Central memory CD8-positive, alpha-beta T cell (primary cell): ENCODE measurements around the gene STRADB.

Experiments
- ATAC-seq: fragments of 150-1000 bp; cut with Tn5 transposase; replicated peaks from 2 replicates; pipeline ENCODE4 v1.10.0; 2022; ENCODE audit warnings: mild to moderate bottlenecking, moderate FRiP score, moderate number of reproducible peaks; ENCODE audit not compliant: poor library complexity, severe bottlenecking; ENCODE audit errors: extremely low read depth
- DNase-seq, 2 donors: peaks; one replicate each; pipeline ENCODE4 v3.0.0; 2021; ENCODE audit warnings: low spot score in 2 of 2
- H3K27ac Mint-ChIP-seq: one replicate; pipeline ENCODE4 v1.8.0; 2022; ENCODE audit warnings: low read depth, mild to moderate bottlenecking, moderate library complexity, mixed read lengths
- H3K27me3 Mint-ChIP-seq: one replicate; pipeline ENCODE4 v1.8.0; 2022; ENCODE audit warnings: mixed read lengths
- H3K36me3 Mint-ChIP-seq: one replicate; pipeline ENCODE4 v1.8.0; 2022; ENCODE audit warnings: mild to moderate bottlenecking, moderate library complexity, mixed read lengths; ENCODE audit not compliant: insufficient read depth
- H3K4me1 Mint-ChIP-seq: one replicate; pipeline ENCODE4 v1.8.0; 2022; ENCODE audit warnings: mixed read lengths
- H3K4me3 Mint-ChIP-seq: one replicate; pipeline ENCODE4 v1.8.0; 2022; ENCODE audit warnings: mild to moderate bottlenecking, moderate library complexity, mixed read lengths
- H3K9me3 Mint-ChIP-seq: one replicate; pipeline ENCODE4 v1.8.0; 2022; ENCODE audit warnings: mixed read lengths

The STRADB gene

GRCh38 chr2:201490291-201490690 is 38.8 kb downstream of the STRADB start:
- Mint-ChIP-seq H3K27ac (no peak overlapping the region), H3K27me3 (peaks cover 20% of the 10 kb centered on the region), H3K4me1 (no peaks in the 10 kb centered on the region), H3K9me3 (no peaks in the 10 kb centered on the region), H3K4me3 (no peak overlapping the region), H3K36me3 (no peaks in the 10 kb centered on the region)
- DNase-seq (no peak), ATAC-seq (no peak)

GRCh38 chr2:201496785-201497184 is 45.2 kb downstream of the STRADB start:
- Mint-ChIP-seq H3K9me3 (no peaks in the 10 kb centered on the region), H3K27me3 (peaks cover 27% of the 10 kb centered on the region), H3K36me3 (no peaks in the 10 kb centered on the region), H3K4me1 (no peaks in the 10 kb centered on the region), H3K27ac (no peak overlapping the region), H3K4me3 (no peak overlapping the region)
- ATAC-seq (no peak), DNase-seq (no peak)

GRCh38 chr2:201500534-201500933 is 49.0 kb downstream of the STRADB start:
- no peaks in the 10 kb centered on the region for H3K4me1 Mint-ChIP-seq
- peaks cover 10% of the 10 kb centered on the region for H3K9me3 Mint-ChIP-seq
- peaks cover 17% of the 10 kb centered on the region for H3K27me3 Mint-ChIP-seq
- no peak overlapping the region for H3K4me3 Mint-ChIP-seq
- H3K36me3 Mint-ChIP-seq = no peaks in the 10 kb centered on the region
- DNase-seq (no peak), ATAC-seq (no peak)
- no peak overlapping the region for H3K27ac Mint-ChIP-seq

GRCh38 chr2:201502713-201503112 is 51.2 kb downstream of the STRADB start:
- H3K27ac Mint-ChIP-seq = no peak overlapping the region

GRCh38 chr2:201507725-201508124 is 56.2 kb downstream of the STRADB start:
- no peaks in the 10 kb centered on the region for H3K36me3 Mint-ChIP-seq
- peaks cover 10% of the 10 kb centered on the region for H3K9me3 Mint-ChIP-seq
- no peak overlapping the region for H3K27ac Mint-ChIP-seq
- H3K27me3 Mint-ChIP-seq = no peaks in the 10 kb centered on the region
- no peaks in the 10 kb centered on the region for H3K4me1 Mint-ChIP-seq
- no peak overlapping the region for H3K4me3 Mint-ChIP-seq
- ATAC-seq (no peak), DNase-seq (no peak)

More at GRCh38 chr2:201502713-201503112, 51.2 kb downstream of the STRADB start:
- DNase-seq = no peak
- Mint-ChIP-seq H3K4me3 (no peak overlapping the region), H3K27me3 (peaks cover 14% of the 10 kb centered on the region), H3K9me3 (peaks cover 10% of the 10 kb centered on the region), H3K36me3 (no peaks in the 10 kb centered on the region), H3K4me1 (no peaks in the 10 kb centered on the region)
- ATAC-seq = no peak

- H3K9me3 Mint-ChIP-seq = no peaks in the 10 kb centered on the region
- H3K27me3 Mint-ChIP-seq = no peaks in the 10 kb centered on the region
- no peaks in the 10 kb centered on the region for H3K4me1 Mint-ChIP-seq
- ATAC-seq (no peak), DNase-seq (no peak)
- H3K27ac Mint-ChIP-seq = no peak overlapping the region
- no peak overlapping the region for H3K4me3 Mint-ChIP-seq
- H3K36me3 Mint-ChIP-seq = no peaks in the 10 kb centered on the region
Observed at GRCh38 chr2:201513271-201513670, 61.7 kb downstream of the STRADB start.

GRCh38 chr2:201515573-201516246 is 64.2 kb downstream of the STRADB start:
- no peaks in the 10 kb centered on the region for H3K27me3 Mint-ChIP-seq

GRCh38 chr2:201517094-201517493 is 65.6 kb downstream of the STRADB start:
- Mint-ChIP-seq H3K4me1 (no peaks in the 10 kb centered on the region), H3K27me3 (no peaks in the 10 kb centered on the region), H3K27ac (no peak overlapping the region), H3K4me3 (no peak overlapping the region), H3K36me3 (no peaks in the 10 kb centered on the region), H3K9me3 (peaks cover 21% of the 10 kb centered on the region)
- DNase-seq = no peak
- no peak for ATAC-seq

More at GRCh38 chr2:201515573-201516246, 64.2 kb downstream of the STRADB start:
- ATAC-seq (no peak), DNase-seq (no peak)
- H3K9me3 Mint-ChIP-seq = peaks cover 11% of the 10 kb centered on the region
- no peak overlapping the region for H3K4me3 Mint-ChIP-seq
- no peaks in the 10 kb centered on the region for H3K36me3 Mint-ChIP-seq
- H3K27ac Mint-ChIP-seq = no peak overlapping the region
- no peaks in the 10 kb centered on the region for H3K4me1 Mint-ChIP-seq

- H3K27me3 Mint-ChIP-seq = no peaks in the 10 kb centered on the region
- no peak overlapping the region for H3K4me3 Mint-ChIP-seq
- no peaks in the 10 kb centered on the region for H3K36me3 Mint-ChIP-seq
- no peak overlapping the region for H3K27ac Mint-ChIP-seq
- H3K4me1 Mint-ChIP-seq = peaks cover 9% of the 10 kb centered on the region
- peaks cover 34% of the 10 kb centered on the region for H3K9me3 Mint-ChIP-seq
- ATAC-seq (no peak), DNase-seq (no peak)
Observed at GRCh38 chr2:201520201-201520600, 68.7 kb downstream of the STRADB start.

- Mint-ChIP-seq H3K9me3 (peaks cover 41% of the 10 kb centered on the region), H3K27ac (no peak overlapping the region), H3K4me1 (peaks cover 16% of the 10 kb centered on the region), H3K4me3 (no peak overlapping the region), H3K36me3 (peaks cover 1% of the 10 kb centered on the region), H3K27me3 (no peaks in the 10 kb centered on the region)
- no peak for ATAC-seq
- no peak for DNase-seq
Observed at GRCh38 chr2:201522965-201523364, 71.4 kb downstream of the STRADB start.

- DNase-seq = no peak
- peaks cover 43% of the 10 kb centered on the region for H3K9me3 Mint-ChIP-seq
- H3K27me3 Mint-ChIP-seq = no peaks in the 10 kb centered on the region
- H3K4me3 Mint-ChIP-seq = no peak overlapping the region
- H3K36me3 Mint-ChIP-seq = peaks cover 1% of the 10 kb centered on the region
- no peak for ATAC-seq
- no peak overlapping the region for H3K27ac Mint-ChIP-seq
- peaks cover 16% of the 10 kb centered on the region for H3K4me1 Mint-ChIP-seq
Observed at GRCh38 chr2:201523506-201523905, 72.0 kb downstream of the STRADB start.
